Measurements from ENCODE around the gene MPND. TPM values are rescaled to one million over a fixed set of nuclear protein-coding genes. Genes with fewer than 3 reads are reported as not detected.

MPND gene
- total and polyA plus RNA-seq, 10 of the 15 experiments (the other 5 are each of a cell fraction or from before 2014, with no cell fraction given), result 0.79 to 18.3 (median 6.0) TPM

- TF ChIP-seq SIX5 (IDR thresholded peaks at IDR 0.05; ENCODE audit: low read depth, low read length, severe bottlenecking) (no peak), CBX3 (IDR thresholded peaks at IDR 0.05; ENCODE audit: borderline replicate concordance, low read depth) (no peak), KAT2A (conservative IDR thresholded peaks at IDR 0.05; ENCODE audit: control insufficient read depth, low read depth, low read length) (no peak), ASH2L (IDR thresholded peaks at IDR 0.05; ENCODE audit: borderline replicate concordance, low read depth) (no peak), NBN (IDR thresholded peaks at IDR 0.05) (peak; percentile 88), CBFB (IDR thresholded peaks at IDR 0.05; ENCODE audit: low read depth) (peak; percentile 95), FOXM1 (IDR thresholded peaks at IDR 0.05; ENCODE audit: low read depth, low read length) (no peak), PAX8 (IDR thresholded peaks at IDR 0.05) (no peak), YBX1 (IDR thresholded peaks at IDR 0.05) (no peak), ZSCAN29 (IDR thresholded peaks at IDR 0.05) (no peak)
- TF ChIP-seq, protein P1, sequence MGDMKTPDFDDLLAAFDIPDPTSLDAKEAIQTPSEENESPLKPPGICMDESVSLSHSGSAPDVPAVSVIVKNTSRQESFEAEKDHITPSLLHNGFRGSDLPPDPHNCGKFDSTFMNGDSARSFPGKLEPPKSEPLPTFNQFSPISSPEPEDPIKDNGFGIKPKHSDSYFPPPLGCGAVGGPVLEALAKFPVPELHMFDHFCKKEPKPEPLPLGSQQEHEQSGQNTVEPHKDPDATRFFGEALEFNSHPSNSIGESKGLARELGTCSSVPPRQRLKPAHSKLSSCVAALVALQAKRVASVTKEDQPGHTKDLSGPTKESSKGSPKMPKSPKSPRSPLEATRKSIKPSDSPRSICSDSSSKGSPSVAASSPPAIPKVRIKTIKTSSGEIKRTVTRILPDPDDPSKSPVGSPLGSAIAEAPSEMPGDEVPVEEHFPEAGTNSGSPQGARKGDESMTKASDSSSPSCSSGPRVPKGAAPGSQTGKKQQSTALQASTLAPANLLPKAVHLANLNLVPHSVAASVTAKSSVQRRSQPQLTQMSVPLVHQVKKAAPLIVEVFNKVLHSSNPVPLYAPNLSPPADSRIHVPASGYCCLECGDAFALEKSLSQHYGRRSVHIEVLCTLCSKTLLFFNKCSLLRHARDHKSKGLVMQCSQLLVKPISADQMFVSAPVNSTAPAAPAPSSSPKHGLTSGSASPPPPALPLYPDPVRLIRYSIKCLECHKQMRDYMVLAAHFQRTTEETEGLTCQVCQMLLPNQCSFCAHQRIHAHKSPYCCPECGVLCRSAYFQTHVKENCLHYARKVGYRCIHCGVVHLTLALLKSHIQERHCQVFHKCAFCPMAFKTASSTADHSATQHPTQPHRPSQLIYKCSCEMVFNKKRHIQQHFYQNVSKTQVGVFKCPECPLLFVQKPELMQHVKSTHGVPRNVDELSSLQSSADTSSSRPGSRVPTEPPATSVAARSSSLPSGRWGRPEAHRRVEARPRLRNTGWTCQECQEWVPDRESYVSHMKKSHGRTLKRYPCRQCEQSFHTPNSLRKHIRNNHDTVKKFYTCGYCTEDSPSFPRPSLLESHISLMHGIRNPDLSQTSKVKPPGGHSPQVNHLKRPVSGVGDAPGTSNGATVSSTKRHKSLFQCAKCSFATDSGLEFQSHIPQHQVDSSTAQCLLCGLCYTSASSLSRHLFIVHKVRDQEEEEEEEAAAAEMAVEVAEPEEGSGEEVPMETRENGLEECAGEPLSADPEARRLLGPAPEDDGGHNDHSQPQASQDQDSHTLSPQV (IDR thresholded peaks at IDR 0.05), result no peak
Measured at GRCh38 chr19:4402171-4403004, 59.0 kb downstream of the MPND start, which contains the start of gene CHAF1A (continued).

All from GM12878 (cell line).